Endodermal cell (in vitro differentiated cells): Measurements from ENCODE around the gene LRRC28. TPM values are rescaled to one million over a fixed set of nuclear protein-coding genes. Genes with fewer than 3 reads are reported as not detected.

ENCODE experiments used
- DNase-seq: peaks from one replicate; pipeline ENCODE4 v3.0.0-alpha.2; 2017
- H3K27ac ChIP-seq: 2 replicates; pipeline ENCODE4 v1.5.1; 2013; ENCODE audit warnings: mild to moderate bottlenecking, low read depth, low read length, moderate library complexity
- H3K27me3 ChIP-seq: 2 replicates; pipeline ENCODE4 v1.6.1; 2013; ENCODE audit warnings: mild to moderate bottlenecking, low read length, moderate library complexity; ENCODE audit not compliant: insufficient read depth, control insufficient read depth, poor library complexity, severe bottlenecking
- H3K36me3 ChIP-seq: 2 replicates; pipeline ENCODE4 v1.7.0; 2013; ENCODE audit warnings: mild to moderate bottlenecking, low read length, moderate library complexity; ENCODE audit not compliant: control insufficient read depth, insufficient read depth
- H3K4me1 ChIP-seq: one replicate; pipeline ENCODE4 v1.7.0; 2013; ENCODE audit warnings: low read length; ENCODE audit not compliant: control insufficient read depth, insufficient read depth
- H3K4me3 ChIP-seq: 2 replicates; pipeline ENCODE4 v1.5.1; 2013; ENCODE audit warnings: mild to moderate bottlenecking, low read length, moderate library complexity
- H3K9ac ChIP-seq: 2 replicates; pipeline ENCODE4 v1.6.1; 2013; ENCODE audit warnings: mild to moderate bottlenecking, low read length, moderate library complexity; ENCODE audit not compliant: poor library complexity, severe bottlenecking; ENCODE audit errors: extremely low read depth
- H3K9me3 ChIP-seq: 2 replicates; pipeline ENCODE4 v1.6.1; 2013; ENCODE audit warnings: mild to moderate bottlenecking, low read length, moderate library complexity; ENCODE audit not compliant: control insufficient read depth
- H3K27ac Mint-ChIP-seq: 2 replicates; pipeline ENCODE4 v1.8.0; 2020; ENCODE audit warnings: mixed read lengths
- H3K27me3 Mint-ChIP-seq: 2 replicates; pipeline ENCODE4 v1.8.0; 2021; ENCODE audit warnings: mild to moderate bottlenecking, mixed read lengths; ENCODE audit not compliant: insufficient read depth
- H3K36me3 Mint-ChIP-seq: 2 replicates; pipeline ENCODE4 v1.8.0; 2020; ENCODE audit warnings: low read depth, mixed read lengths
- H3K4me1 Mint-ChIP-seq: 2 replicates; pipeline ENCODE4 v1.8.0; 2020; ENCODE audit warnings: mixed read lengths
- H3K4me3 Mint-ChIP-seq: 2 replicates; pipeline ENCODE4 v1.8.0; 2020; ENCODE audit warnings: mild to moderate bottlenecking, moderate library complexity, mixed read lengths
- H3K9me3 Mint-ChIP-seq: 2 replicates; pipeline ENCODE4 v1.8.0; 2020; ENCODE audit warnings: mild to moderate bottlenecking, mixed read lengths
- WGBS, 2 experiments: methylation state at CpG; one replicate each; pipeline versions ENCODE4 v1.1.5 to v1.1.7; 2013; ENCODE audit warnings: missing lambda C conversion rate in 2 of 2, mixed read lengths in 1 of 2; ENCODE audit not compliant: insufficient coverage in 1 of 2, insufficient read length in 1 of 2; 5-methylcytosine and 5-hydroxymethylcytosine counted together
- total RNA-seq, 2 donors: library from RNA; stranded (reverse); fragmentation: NEBNext Ultra II Directional in 1 of 2; extraction: Animal tissue kit (Norgen Biotek cat#: 25700) in 1 of 2; gene quantifications; 2 replicates in 1 of 2; 3 replicates in 1 of 2; pipeline ENCODE4 v1.2.1, GENCODE V29; 2021
- TF ChIP-seq, protein P1 (sequence below): fragments of 200-600 bp; sonication (generic); conservative IDR thresholded peaks from 2 replicates; pipeline ENCODE4 v1.5.0; 2021; ENCODE audit warnings: antibody characterized with exemption, mild to moderate bottlenecking

LRRC28 gene
- total RNA-seq, 2 donors from 2014 or later = 26.1 to 35.5 TPM

DNA sequence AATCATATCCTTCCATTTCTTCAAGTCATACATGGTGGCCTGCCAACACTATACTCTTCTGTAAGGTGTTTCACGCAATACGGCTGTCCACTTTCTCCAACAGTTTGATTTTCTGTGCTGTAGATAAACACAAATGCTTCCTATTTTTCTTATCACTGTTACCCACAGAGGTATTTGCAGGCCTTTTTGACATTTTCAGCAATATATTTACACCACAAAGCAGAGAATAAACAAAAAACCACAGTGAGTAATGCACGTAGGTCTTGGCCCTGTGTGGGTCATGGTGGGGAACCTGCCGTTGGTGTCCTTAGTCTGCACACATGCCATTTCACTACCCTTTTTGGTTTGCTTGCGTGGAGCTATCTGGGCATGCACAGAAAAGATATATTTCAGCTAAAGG is 59.5 kb downstream of the LRRC28 start:
- Mint-ChIP-seq H3K27ac (no peak overlapping the region), H3K4me3 (no peak overlapping the region), H3K9me3 (peaks cover 21% of the 10 kb centered on the region), H3K27me3 (no peaks in the 10 kb centered on the region), H3K36me3 (peaks cover 24% of the 10 kb centered on the region), H3K4me1 (peaks cover 17% of the 10 kb centered on the region)
- no peak overlapping the region for H3K9ac ChIP-seq
- no peak overlapping the region for H3K4me3 ChIP-seq
- peaks cover 33% of the 10 kb centered on the region for H3K9me3 ChIP-seq
- no peaks in the 10 kb centered on the region for H3K36me3 ChIP-seq
- no peak for DNase-seq
- no peaks in the 10 kb centered on the region for H3K4me1 ChIP-seq
- H3K27ac ChIP-seq = no peak overlapping the region
- WGBS, 2 experiments = 93 to 100% methylated on average over 3 to 5 of the region's 5 CpGs
- TF ChIP-seq, protein P1, sequence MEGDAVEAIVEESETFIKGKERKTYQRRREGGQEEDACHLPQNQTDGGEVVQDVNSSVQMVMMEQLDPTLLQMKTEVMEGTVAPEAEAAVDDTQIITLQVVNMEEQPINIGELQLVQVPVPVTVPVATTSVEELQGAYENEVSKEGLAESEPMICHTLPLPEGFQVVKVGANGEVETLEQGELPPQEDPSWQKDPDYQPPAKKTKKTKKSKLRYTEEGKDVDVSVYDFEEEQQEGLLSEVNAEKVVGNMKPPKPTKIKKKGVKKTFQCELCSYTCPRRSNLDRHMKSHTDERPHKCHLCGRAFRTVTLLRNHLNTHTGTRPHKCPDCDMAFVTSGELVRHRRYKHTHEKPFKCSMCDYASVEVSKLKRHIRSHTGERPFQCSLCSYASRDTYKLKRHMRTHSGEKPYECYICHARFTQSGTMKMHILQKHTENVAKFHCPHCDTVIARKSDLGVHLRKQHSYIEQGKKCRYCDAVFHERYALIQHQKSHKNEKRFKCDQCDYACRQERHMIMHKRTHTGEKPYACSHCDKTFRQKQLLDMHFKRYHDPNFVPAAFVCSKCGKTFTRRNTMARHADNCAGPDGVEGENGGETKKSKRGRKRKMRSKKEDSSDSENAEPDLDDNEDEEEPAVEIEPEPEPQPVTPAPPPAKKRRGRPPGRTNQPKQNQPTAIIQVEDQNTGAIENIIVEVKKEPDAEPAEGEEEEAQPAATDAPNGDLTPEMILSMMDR = no peak
- no peaks in the 10 kb centered on the region for H3K27me3 ChIP-seq

- no peak overlapping the region for H3K9ac ChIP-seq
- Mint-ChIP-seq H3K4me3 (no peak overlapping the region), H3K4me1 (peaks cover 8% of the 10 kb centered on the region), H3K9me3 (peaks cover 21% of the 10 kb centered on the region), H3K36me3 (peaks cover 24% of the 10 kb centered on the region), H3K27ac (no peak overlapping the region), H3K27me3 (no peaks in the 10 kb centered on the region)
- TF ChIP-seq, protein P1 = no peak
- no peaks in the 10 kb centered on the region for H3K36me3 ChIP-seq
- H3K9me3 ChIP-seq = peaks cover 33% of the 10 kb centered on the region
- no peaks in the 10 kb centered on the region for H3K27me3 ChIP-seq
- H3K27ac ChIP-seq = no peak overlapping the region
- 91% methylated on average over 1 of the region's 2 CpGs; no CpG with 5 or more reads in 1 of the 2 experiments for WGBS, 2 experiments
- H3K4me3 ChIP-seq = no peak overlapping the region
- no peaks in the 10 kb centered on the region for H3K4me1 ChIP-seq
- DNase-seq = no peak
These were observed 60.9 kb downstream of the LRRC28 start for GRCh38 chr15:99312228-99312627.

GRCh38 chr15:99312794-99313193 is 61.5 kb downstream of the LRRC28 start:
- Mint-ChIP-seq H3K36me3 (peaks cover 24% of the 10 kb centered on the region), H3K27ac (no peak overlapping the region), H3K4me1 (peaks cover 2% of the 10 kb centered on the region), H3K4me3 (no peak overlapping the region), H3K9me3 (peaks cover 21% of the 10 kb centered on the region), H3K27me3 (no peaks in the 10 kb centered on the region)
- H3K9me3 ChIP-seq = peaks cover 33% of the 10 kb centered on the region
- H3K4me1 ChIP-seq = no peaks in the 10 kb centered on the region
- DNase-seq = no peak
- no peak overlapping the region for H3K27ac ChIP-seq
- WGBS, 2 experiments = 92% methylated on average over 2 of the region's 3 CpGs; no CpG with 5 or more reads in 1 of the 2 experiments
- H3K27me3 ChIP-seq = no peaks in the 10 kb centered on the region
- H3K4me3 ChIP-seq = no peak overlapping the region
- TF ChIP-seq, protein P1 = no peak
- H3K36me3 ChIP-seq = no peaks in the 10 kb centered on the region
- H3K9ac ChIP-seq = no peak overlapping the region
